ENCODE measurements around the gene SAP30L. TPM values are rescaled to one million over a fixed set of nuclear protein-coding genes. Genes with fewer than 3 reads are reported as not detected.
A peak's percentile ranks its signal among the peaks of the same experiment; 100 is the strongest.

Gene SAP30L
- total RNA-seq, 1 experiment from 2014 or later = 53.0 TPM

DNA sequence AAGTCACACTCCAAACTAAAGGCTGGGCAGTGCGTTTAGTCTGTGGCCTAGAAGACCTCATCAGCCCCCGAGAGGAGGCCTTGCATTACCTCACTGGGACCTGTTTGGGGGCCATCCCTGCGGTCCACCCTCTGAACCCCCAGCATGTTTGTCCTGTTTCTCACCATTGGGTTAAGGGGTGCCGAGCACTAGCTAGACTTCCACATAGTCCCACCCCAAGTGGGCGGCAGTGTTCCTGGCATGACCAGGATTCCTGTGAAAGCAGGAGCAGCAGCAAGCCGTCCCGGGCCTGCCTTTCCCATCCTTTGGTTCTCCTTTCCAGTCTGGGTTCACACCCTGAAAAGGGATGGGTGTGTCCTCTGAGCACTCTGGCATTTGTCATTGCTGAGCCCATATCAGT lies 26.6 kb upstream of the SAP30L start:
- intact Hi-C loops (cut with micrococcal nuclease; ENCODE audit: unreplicated experiment) = no loop called here
- peaks cover 4% of the 10 kb centered on the region; the same call in 1 of the 2 replicates for H3K36me3 ChIP-seq (ENCODE audit: low read depth)
- ChIA-PET CTCF (no interaction called here), POLR2A (ENCODE audit: unreplicated experiment) (no interaction called here)
- H2AFZ ChIP-seq = no peak overlapping the region
- no peak overlapping the region for H3K27ac ChIP-seq
- H3K4me3 ChIP-seq = no peak overlapping the region
- H3K9me2 ChIP-seq (ENCODE audit: insufficient read depth) = no peaks in the 10 kb centered on the region
- no peak overlapping the region for H3K4me2 ChIP-seq
- no TSS peak for BruUV-seq (replicated peaks)
- H3K9me3 ChIP-seq (ENCODE audit: insufficient read depth, low read depth) = no peaks in the 10 kb centered on the region
- H3K4me1 ChIP-seq (replicated peaks; ENCODE audit: insufficient read depth) = no peaks in the 10 kb centered on the region
- H3F3A ChIP-seq (ENCODE audit: insufficient read depth, low read depth) = peaks cover 5% of the 10 kb centered on the region
- DNase-seq = no peak
- no peaks in the 10 kb centered on the region for H3K79me2 ChIP-seq (ENCODE audit: low read depth)
- no peaks in the 10 kb centered on the region for H3K27me3 ChIP-seq (ENCODE audit: insufficient read depth, low read depth)
- TF ChIP-seq, protein P1, sequence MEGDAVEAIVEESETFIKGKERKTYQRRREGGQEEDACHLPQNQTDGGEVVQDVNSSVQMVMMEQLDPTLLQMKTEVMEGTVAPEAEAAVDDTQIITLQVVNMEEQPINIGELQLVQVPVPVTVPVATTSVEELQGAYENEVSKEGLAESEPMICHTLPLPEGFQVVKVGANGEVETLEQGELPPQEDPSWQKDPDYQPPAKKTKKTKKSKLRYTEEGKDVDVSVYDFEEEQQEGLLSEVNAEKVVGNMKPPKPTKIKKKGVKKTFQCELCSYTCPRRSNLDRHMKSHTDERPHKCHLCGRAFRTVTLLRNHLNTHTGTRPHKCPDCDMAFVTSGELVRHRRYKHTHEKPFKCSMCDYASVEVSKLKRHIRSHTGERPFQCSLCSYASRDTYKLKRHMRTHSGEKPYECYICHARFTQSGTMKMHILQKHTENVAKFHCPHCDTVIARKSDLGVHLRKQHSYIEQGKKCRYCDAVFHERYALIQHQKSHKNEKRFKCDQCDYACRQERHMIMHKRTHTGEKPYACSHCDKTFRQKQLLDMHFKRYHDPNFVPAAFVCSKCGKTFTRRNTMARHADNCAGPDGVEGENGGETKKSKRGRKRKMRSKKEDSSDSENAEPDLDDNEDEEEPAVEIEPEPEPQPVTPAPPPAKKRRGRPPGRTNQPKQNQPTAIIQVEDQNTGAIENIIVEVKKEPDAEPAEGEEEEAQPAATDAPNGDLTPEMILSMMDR (conservative IDR thresholded peaks at IDR 0.05) = no peak
- no peaks in the 10 kb centered on the region for H4K20me1 ChIP-seq (ENCODE audit: insufficient read depth)

DNA sequence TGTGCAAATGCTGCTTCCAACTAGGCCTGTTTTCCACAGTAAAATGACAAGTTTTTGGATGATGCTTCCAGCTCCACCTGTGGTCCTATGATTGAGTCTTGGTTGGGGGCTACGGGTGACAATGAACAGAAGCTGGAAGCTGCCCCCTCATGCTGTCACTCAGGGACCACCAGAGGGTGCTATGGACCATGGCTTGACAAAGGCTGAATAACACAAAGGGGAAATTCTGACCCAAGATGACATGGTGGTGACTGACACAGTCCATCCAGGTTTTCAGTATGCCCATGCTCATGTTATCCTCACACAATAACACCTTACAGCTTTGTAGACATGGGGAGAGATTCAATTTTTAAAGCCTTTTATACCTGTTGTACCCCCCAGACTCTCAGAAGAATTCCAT lies 23.9 kb upstream of the SAP30L start:
- ChIA-PET POLR2A (ENCODE audit: unreplicated experiment) (no interaction called here), CTCF (no interaction called here)
- Histone ChIP-seq H4K20me1 (ENCODE audit: insufficient read depth) (no peaks in the 10 kb centered on the region), H3K27me3 (ENCODE audit: insufficient read depth, low read depth) (no peaks in the 10 kb centered on the region), H3F3A (ENCODE audit: insufficient read depth, low read depth) (peaks cover 5% of the 10 kb centered on the region), H3K4me3 (no peak overlapping the region), H3K9me2 (ENCODE audit: insufficient read depth) (no peaks in the 10 kb centered on the region), H3K79me2 (ENCODE audit: low read depth) (no peaks in the 10 kb centered on the region), H2AFZ (no peak overlapping the region), H3K36me3 (ENCODE audit: low read depth) (no peaks in the 10 kb centered on the region), H3K27ac (no peak overlapping the region), H3K4me1 (replicated peaks; ENCODE audit: insufficient read depth) (no peaks in the 10 kb centered on the region), H3K4me2 (no peak overlapping the region), H3K9me3 (ENCODE audit: insufficient read depth, low read depth) (no peaks in the 10 kb centered on the region)
- intact Hi-C loops (cut with micrococcal nuclease; ENCODE audit: unreplicated experiment) = no loop called here
- DNase-seq = no peak
- no TSS peak for BruUV-seq (replicated peaks)
- no peak for TF ChIP-seq EZH2 (IDR thresholded peaks at IDR 0.05; ENCODE audit: low read depth)
- TF ChIP-seq, protein P1 (conservative IDR thresholded peaks at IDR 0.05) = peak; percentile 56; the same call in 1 of the 2 replicates

DNA sequence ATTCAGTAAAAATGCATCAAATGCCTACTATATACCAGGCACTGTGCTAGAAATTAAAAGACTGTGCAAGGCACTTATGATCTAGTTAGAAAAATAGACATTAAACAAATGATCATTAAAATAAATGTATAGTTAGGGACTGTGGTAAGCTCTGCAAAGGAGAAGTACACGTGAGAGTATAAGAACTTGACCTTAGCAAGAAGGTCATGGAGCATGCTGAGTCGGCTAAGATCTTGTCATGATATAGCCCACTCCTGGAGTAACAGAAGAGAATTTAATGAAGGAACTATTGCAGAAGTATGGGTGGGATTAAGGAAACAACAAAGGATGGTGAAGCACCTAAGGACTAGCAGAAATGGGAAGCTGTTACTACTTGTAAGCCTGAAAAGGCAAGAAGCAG lies 23.5 kb upstream of the SAP30L start:
- H3K79me2 ChIP-seq (ENCODE audit: low read depth) = no peaks in the 10 kb centered on the region
- no peak overlapping the region for H3K27ac ChIP-seq
- DNase-seq = no peak
- H3K9me3 ChIP-seq (ENCODE audit: insufficient read depth, low read depth) = no peaks in the 10 kb centered on the region
- no peaks in the 10 kb centered on the region for H4K20me1 ChIP-seq (ENCODE audit: insufficient read depth)
- H3K36me3 ChIP-seq (ENCODE audit: low read depth) = no peaks in the 10 kb centered on the region
- no peak overlapping the region for H2AFZ ChIP-seq
- BruUV-seq (replicated peaks) = no TSS peak
- no peaks in the 10 kb centered on the region for H3K9me2 ChIP-seq (ENCODE audit: insufficient read depth)
- H3K27me3 ChIP-seq (ENCODE audit: insufficient read depth, low read depth) = no peaks in the 10 kb centered on the region
- intact Hi-C loops (cut with micrococcal nuclease; ENCODE audit: unreplicated experiment) = no loop called here
- H3K4me3 ChIP-seq = no peak overlapping the region
- TF ChIP-seq EZH2 (IDR thresholded peaks at IDR 0.05; ENCODE audit: low read depth) = no peak
- TF ChIP-seq, protein P1 (conservative IDR thresholded peaks at IDR 0.05) = no peak
- H3K4me2 ChIP-seq = no peak overlapping the region
- H3K4me1 ChIP-seq (replicated peaks; ENCODE audit: insufficient read depth) = no peaks in the 10 kb centered on the region
- POLR2A ChIA-PET (ENCODE audit: unreplicated experiment) = no interaction called here
- CTCF ChIA-PET = no interaction called here
- H3F3A ChIP-seq (ENCODE audit: insufficient read depth, low read depth) = peaks cover 5% of the 10 kb centered on the region

Data from PC-9 (cell line).